ENCODE measurements around the gene FAM180B.

FAM180B gene

GRCh38 chr11:47595967-47596366 lies 9.5 kb downstream of the FAM180B start:
- Histone ChIP-seq H3K27me3 (ENCODE audit: insufficient read depth, low read length) (peaks cover 37% of the 10 kb centered on the region), H3K27ac (ENCODE audit: low read depth, low read length) (no peak overlapping the region), H3K4me3 (ENCODE audit: low read length) (no peak overlapping the region), H3K4me1 (ENCODE audit: insufficient read depth, low read length) (peaks cover 13% of the 10 kb centered on the region), H3K36me3 (ENCODE audit: insufficient read depth, low read length) (no peaks in the 10 kb centered on the region), H3K9ac (ENCODE audit: low read depth, low read length) (no peak overlapping the region), H3K9me3 (ENCODE audit: insufficient read depth, low read depth, low read length) (no peaks in the 10 kb centered on the region)
- 85% methylated on average over 1 of the region's 1 CpG for WGBS

- Histone ChIP-seq H3K27ac (ENCODE audit: low read depth, low read length) (no peak overlapping the region), H3K9ac (ENCODE audit: low read depth, low read length) (no peak overlapping the region), H3K9me3 (ENCODE audit: insufficient read depth, low read depth, low read length) (no peaks in the 10 kb centered on the region), H3K27me3 (ENCODE audit: insufficient read depth, low read length) (peaks cover 8% of the 10 kb centered on the region), H3K4me1 (ENCODE audit: insufficient read depth, low read length) (peaks cover 4% of the 10 kb centered on the region), H3K36me3 (ENCODE audit: insufficient read depth, low read length) (no peaks in the 10 kb centered on the region), H3K4me3 (ENCODE audit: low read length) (no peak overlapping the region)
- WGBS = 86% methylated on average over 4 of the region's 4 CpGs
These were observed 13.4 kb downstream of the FAM180B start for GRCh38 chr11:47599902-47600301.

GRCh38 chr11:47603295-47603694 lies 16.8 kb downstream of the FAM180B start:
- Histone ChIP-seq H3K27ac (ENCODE audit: low read depth, low read length) (no peak overlapping the region), H3K36me3 (ENCODE audit: insufficient read depth, low read length) (no peaks in the 10 kb centered on the region), H3K4me3 (ENCODE audit: low read length) (no peak overlapping the region), H3K9me3 (ENCODE audit: insufficient read depth, low read depth, low read length) (no peaks in the 10 kb centered on the region), H3K27me3 (ENCODE audit: insufficient read depth, low read length) (no peaks in the 10 kb centered on the region), H3K4me1 (ENCODE audit: insufficient read depth, low read length) (peaks cover 4% of the 10 kb centered on the region), H3K9ac (ENCODE audit: low read depth, low read length) (no peak overlapping the region)
- 96% methylated on average over 4 of the region's 4 CpGs for WGBS

GRCh38 chr11:47605921-47606320 lies 19.4 kb downstream of the FAM180B start:
- no peaks in the 10 kb centered on the region for H3K27me3 ChIP-seq (ENCODE audit: insufficient read depth, low read length)
- no peaks in the 10 kb centered on the region for H3K4me1 ChIP-seq (ENCODE audit: insufficient read depth, low read length)
- H3K9ac ChIP-seq (ENCODE audit: low read depth, low read length) = no peak overlapping the region
- 99% methylated on average over 3 of the region's 3 CpGs for WGBS
- no peaks in the 10 kb centered on the region for H3K9me3 ChIP-seq (ENCODE audit: insufficient read depth, low read depth, low read length)
- H3K27ac ChIP-seq (ENCODE audit: low read depth, low read length) = no peak overlapping the region
- H3K36me3 ChIP-seq (ENCODE audit: insufficient read depth, low read length) = no peaks in the 10 kb centered on the region; the same call in 1 of the 2 replicates
- no peak overlapping the region for H3K4me3 ChIP-seq (ENCODE audit: low read length)

- no peaks in the 10 kb centered on the region for H3K4me1 ChIP-seq (ENCODE audit: insufficient read depth, low read length)
- H3K9ac ChIP-seq (ENCODE audit: low read depth, low read length) = no peak overlapping the region
- no peak overlapping the region for H3K27ac ChIP-seq (ENCODE audit: low read depth, low read length)
- 58% methylated on average over 5 of the region's 5 CpGs for WGBS
- H3K36me3 ChIP-seq (ENCODE audit: insufficient read depth, low read length) = peaks cover 6% of the 10 kb centered on the region
- no peaks in the 10 kb centered on the region for H3K9me3 ChIP-seq (ENCODE audit: insufficient read depth, low read depth, low read length)
- H3K27me3 ChIP-seq (ENCODE audit: insufficient read depth, low read length) = no peaks in the 10 kb centered on the region
- no peak overlapping the region for H3K4me3 ChIP-seq (ENCODE audit: low read length)
These were observed 20.3 kb downstream of the FAM180B start for GRCh38 chr11:47606731-47607130.

DNA sequence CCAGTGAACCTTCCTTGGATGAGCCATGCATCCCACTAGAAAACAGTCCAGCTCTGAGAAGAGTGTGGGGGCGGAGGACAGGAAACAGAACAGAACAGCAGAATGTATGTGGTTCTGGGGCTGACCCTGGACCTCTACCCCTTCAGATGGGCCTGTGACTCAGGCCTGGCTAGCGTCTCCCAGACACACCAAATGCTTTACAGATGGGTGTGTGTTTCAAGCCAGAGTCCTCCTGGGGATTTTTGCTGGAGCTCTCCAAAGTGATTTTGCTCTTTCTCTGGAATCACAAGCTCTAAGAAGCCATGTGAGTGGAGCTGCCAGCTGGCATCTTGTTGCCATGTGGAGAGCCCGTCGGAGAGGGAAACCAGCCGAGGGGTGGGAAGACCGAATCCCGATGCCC lies 20.9 kb downstream of the FAM180B start:
- Histone ChIP-seq H3K36me3 (ENCODE audit: insufficient read depth, low read length) (peaks cover 6% of the 10 kb centered on the region), H3K4me3 (ENCODE audit: low read length) (no peak overlapping the region), H3K27ac (ENCODE audit: low read depth, low read length) (no peak overlapping the region), H3K9ac (ENCODE audit: low read depth, low read length) (no peak overlapping the region), H3K27me3 (ENCODE audit: insufficient read depth, low read length) (no peaks in the 10 kb centered on the region), H3K9me3 (ENCODE audit: insufficient read depth, low read depth, low read length) (no peaks in the 10 kb centered on the region), H3K4me1 (ENCODE audit: insufficient read depth, low read length) (no peaks in the 10 kb centered on the region)
- WGBS = 96% methylated on average over 7 of the region's 7 CpGs

DNA sequence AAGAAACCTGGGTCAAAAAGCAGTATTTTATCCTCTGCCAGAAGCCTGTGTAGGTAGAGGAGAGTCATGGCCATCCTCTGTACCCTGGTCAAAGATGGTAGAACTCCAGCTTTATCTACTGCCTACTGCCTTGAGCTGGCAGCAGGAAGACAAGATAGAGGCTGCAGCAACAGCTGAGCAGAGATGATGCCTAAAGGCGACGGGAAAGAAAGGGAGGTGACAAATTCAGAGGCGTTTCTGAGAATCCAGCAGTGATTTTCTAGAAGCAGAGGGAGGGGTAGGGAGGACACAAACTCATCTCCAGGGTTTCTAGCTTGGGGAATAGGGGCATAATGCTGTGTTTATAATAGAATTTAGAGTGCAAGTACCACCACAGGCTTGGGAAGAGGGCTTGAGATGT lies 23.2 kb downstream of the FAM180B start:
- H3K27me3 ChIP-seq (ENCODE audit: insufficient read depth, low read length) = no peaks in the 10 kb centered on the region
- H3K9me3 ChIP-seq (ENCODE audit: insufficient read depth, low read depth, low read length) = no peaks in the 10 kb centered on the region
- H3K9ac ChIP-seq (ENCODE audit: low read depth, low read length) = no peak overlapping the region
- peaks cover 6% of the 10 kb centered on the region for H3K36me3 ChIP-seq (ENCODE audit: insufficient read depth, low read length)
- WGBS = 89% methylated on average over 3 of the region's 3 CpGs
- H3K4me1 ChIP-seq (ENCODE audit: insufficient read depth, low read length) = no peaks in the 10 kb centered on the region
- no peak overlapping the region for H3K4me3 ChIP-seq (ENCODE audit: low read length)
- no peak overlapping the region for H3K27ac ChIP-seq (ENCODE audit: low read depth, low read length)

DNA sequence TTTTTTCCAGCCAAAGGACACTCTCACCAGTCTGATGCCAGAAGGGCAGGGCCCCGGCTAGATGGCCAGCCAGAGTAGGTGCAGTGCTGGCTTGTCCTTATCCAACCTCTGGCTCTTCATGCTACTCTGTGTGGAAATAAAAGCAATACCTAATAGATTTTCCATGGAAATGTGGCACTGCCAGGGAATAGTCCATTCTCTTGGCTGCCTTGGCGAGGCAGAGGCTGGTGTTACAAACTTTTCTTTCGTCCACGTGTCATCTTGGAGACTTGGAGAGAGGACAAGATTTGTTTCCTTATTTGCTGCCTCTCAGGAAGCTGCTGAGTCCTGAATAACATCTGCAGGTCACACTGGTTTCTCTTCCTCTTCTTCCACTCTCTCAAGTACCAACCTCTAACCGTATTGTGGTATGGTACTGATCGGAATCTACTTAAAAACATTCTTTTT lies 24.9 kb downstream of the FAM180B start:
- Histone ChIP-seq H3K27me3 (ENCODE audit: insufficient read depth, low read length) (no peaks in the 10 kb centered on the region), H3K36me3 (ENCODE audit: insufficient read depth, low read length) (peaks cover 10% of the 10 kb centered on the region), H3K4me1 (ENCODE audit: insufficient read depth, low read length) (no peaks in the 10 kb centered on the region), H3K4me3 (ENCODE audit: low read length) (no peak overlapping the region), H3K27ac (ENCODE audit: low read depth, low read length) (no peak overlapping the region), H3K9ac (ENCODE audit: low read depth, low read length) (peak overlapping the region; percentile 16; the same call in 1 of the 2 replicates), H3K9me3 (ENCODE audit: insufficient read depth, low read depth, low read length) (no peaks in the 10 kb centered on the region)
- 96% methylated on average over 6 of the region's 6 CpGs for WGBS

GRCh38 chr11:47615249-47615648 lies 28.8 kb downstream of the FAM180B start:
- Histone ChIP-seq H3K27me3 (ENCODE audit: insufficient read depth, low read length) (no peaks in the 10 kb centered on the region), H3K36me3 (ENCODE audit: insufficient read depth, low read length) (peaks cover 37% of the 10 kb centered on the region), H3K9ac (ENCODE audit: low read depth, low read length) (no peak overlapping the region), H3K9me3 (ENCODE audit: insufficient read depth, low read depth, low read length) (no peaks in the 10 kb centered on the region), H3K4me3 (ENCODE audit: low read length) (no peak overlapping the region), H3K4me1 (ENCODE audit: insufficient read depth, low read length) (no peaks in the 10 kb centered on the region), H3K27ac (ENCODE audit: low read depth, low read length) (no peak overlapping the region)

GRCh38 chr11:47616726-47617416 lies 30.4 kb downstream of the FAM180B start:
- Histone ChIP-seq H3K36me3 (ENCODE audit: insufficient read depth, low read length) (peaks cover 46% of the 10 kb centered on the region), H3K9ac (ENCODE audit: low read depth, low read length) (no peak overlapping the region), H3K4me3 (ENCODE audit: low read length) (no peak overlapping the region), H3K9me3 (ENCODE audit: insufficient read depth, low read depth, low read length) (no peaks in the 10 kb centered on the region), H3K4me1 (ENCODE audit: insufficient read depth, low read length) (no peaks in the 10 kb centered on the region), H3K27me3 (ENCODE audit: insufficient read depth, low read length) (no peaks in the 10 kb centered on the region), H3K27ac (ENCODE audit: low read depth, low read length) (no peak overlapping the region)
- WGBS = 85% methylated on average over 10 of the region's 10 CpGs

DNA sequence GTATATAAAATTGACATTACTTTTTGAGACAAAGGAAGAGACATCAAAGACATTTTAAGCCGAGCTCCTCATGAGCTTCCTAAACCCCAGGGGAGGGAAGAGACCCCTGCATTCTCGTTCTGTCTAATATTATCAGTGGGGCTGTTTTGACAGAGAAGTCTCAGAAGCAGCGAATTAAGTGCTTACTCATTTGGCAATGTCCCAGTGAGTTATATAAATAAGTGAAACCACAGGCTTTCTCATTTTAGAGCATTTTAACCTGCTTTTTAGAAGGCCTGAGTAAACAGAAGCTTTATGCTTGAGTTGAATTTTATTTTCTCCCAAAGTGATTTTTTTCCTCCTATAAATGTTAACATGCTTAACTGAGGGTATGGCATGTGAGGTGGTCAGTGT lies 30.9 kb downstream of the FAM180B start:
- Histone ChIP-seq H3K36me3 (ENCODE audit: insufficient read depth, low read length) (peaks cover 52% of the 10 kb centered on the region), H3K9me3 (ENCODE audit: insufficient read depth, low read depth, low read length) (no peaks in the 10 kb centered on the region), H3K4me1 (ENCODE audit: insufficient read depth, low read length) (no peaks in the 10 kb centered on the region), H3K27me3 (ENCODE audit: insufficient read depth, low read length) (no peaks in the 10 kb centered on the region), H3K4me3 (ENCODE audit: low read length) (no peak overlapping the region), H3K27ac (ENCODE audit: low read depth, low read length) (no peak overlapping the region), H3K9ac (ENCODE audit: low read depth, low read length) (no peak overlapping the region)
- WGBS = 87% methylated on average over 3 of the region's 3 CpGs

Measured in HUES64 (cell line).